H9 (cell line): ENCODE results near the gene REXO4. TPM values are rescaled to one million over a fixed set of nuclear protein-coding genes. Genes with fewer than 3 reads are reported as not detected.

ENCODE experiments used
- DNase-seq: peaks from one replicate; pipeline ENCODE4 v3.0.0-alpha.2; 2017
- H2AFZ ChIP-seq: one replicate; pipeline ENCODE4 v1.6.1; 2013; ENCODE audit warnings: mild to moderate bottlenecking, low read length, control low read depth, moderate library complexity
- H2AK5ac ChIP-seq: 2 replicates; pipeline ENCODE4 v1.6.1; 2013; ENCODE audit warnings: low read length, control low read depth, mixed read lengths; ENCODE audit not compliant: insufficient read length
- H2BK120ac ChIP-seq: one replicate; pipeline ENCODE4 v1.6.1; 2013; ENCODE audit warnings: low read depth, mild to moderate bottlenecking, low read length, control low read depth, inconsistent platforms; ENCODE audit not compliant: poor library complexity, severe bottlenecking
- H2BK12ac ChIP-seq: 2 replicates; pipeline ENCODE4 v1.6.1; 2013; ENCODE audit warnings: low read length, control low read depth, mixed read lengths, low read depth; ENCODE audit not compliant: insufficient read length
- H2BK15ac ChIP-seq: 2 replicates; pipeline ENCODE4 v1.6.1; 2013; ENCODE audit warnings: low read depth, low read length, control low read depth
- H2BK20ac ChIP-seq: one replicate; pipeline ENCODE4 v1.6.1; 2013; ENCODE audit warnings: low read depth, mild to moderate bottlenecking, low read length, control low read depth, inconsistent platforms; ENCODE audit not compliant: poor library complexity, severe bottlenecking
- H2BK5ac ChIP-seq: 2 replicates; pipeline ENCODE4 v1.6.1; 2013; ENCODE audit warnings: low read length, control low read depth, mixed read lengths; ENCODE audit not compliant: insufficient read length
- H3K14ac ChIP-seq: 2 replicates; pipeline ENCODE4 v1.6.1; 2013; ENCODE audit warnings: low read length, control low read depth; ENCODE audit not compliant: insufficient read depth
- H3K18ac ChIP-seq: 2 replicates; pipeline ENCODE4 v1.6.1; 2013; ENCODE audit warnings: low read depth, mild to moderate bottlenecking, mixed read lengths, low read length, control low read depth; ENCODE audit not compliant: insufficient read length
- H3K23ac ChIP-seq: 2 replicates; pipeline ENCODE4 v1.6.1; 2013; ENCODE audit warnings: low read length, control low read depth, mixed read lengths, low read depth; ENCODE audit not compliant: insufficient read length
- H3K23me2 ChIP-seq: 2 replicates; pipeline ENCODE4 v1.6.1; 2013; ENCODE audit warnings: low read depth, mild to moderate bottlenecking, mixed read lengths, low read length, control low read depth; ENCODE audit not compliant: insufficient read length, poor library complexity, severe bottlenecking
- H3K27ac ChIP-seq: 2 replicates; pipeline ENCODE4 v1.5.1; 2013; ENCODE audit warnings: low read length, control low read depth, mixed read lengths, low read depth; ENCODE audit not compliant: insufficient read length
- H3K27me3 ChIP-seq: 2 replicates; pipeline ENCODE4 v1.6.1; 2013; ENCODE audit warnings: low read length, control low read depth, inconsistent platforms; ENCODE audit not compliant: insufficient read depth
- H3K4ac ChIP-seq: 2 replicates; pipeline ENCODE4 v1.6.1; 2013; ENCODE audit warnings: low read depth, mild to moderate bottlenecking, control low read depth, inconsistent platforms, low read length, moderate library complexity
- H3K4me1 ChIP-seq: 2 replicates; pipeline ENCODE4 v1.6.1; 2013; ENCODE audit warnings: low read length, control low read depth, inconsistent platforms; ENCODE audit not compliant: insufficient read depth
- H3K4me2 ChIP-seq: 2 replicates; pipeline ENCODE4 v1.6.1; 2013; ENCODE audit warnings: low read length, control low read depth, mixed read lengths; ENCODE audit not compliant: insufficient read length, insufficient read depth
- H3K56ac ChIP-seq: 2 replicates; pipeline ENCODE4 v1.6.1; 2013; ENCODE audit warnings: low read depth, mild to moderate bottlenecking, mixed read lengths, low read length, control low read depth; ENCODE audit not compliant: insufficient read length
- H3K79me1 ChIP-seq: 2 replicates; pipeline ENCODE4 v1.6.1; 2013; ENCODE audit warnings: low read depth, mild to moderate bottlenecking, moderate library complexity, low read length, control low read depth, inconsistent platforms; ENCODE audit not compliant: insufficient read depth, poor library complexity, severe bottlenecking
- H3K79me2 ChIP-seq: 2 replicates; pipeline ENCODE4 v1.6.1; 2013; ENCODE audit warnings: low read length, control low read depth, inconsistent platforms; ENCODE audit not compliant: insufficient read depth
- H3K9ac ChIP-seq: 2 replicates; pipeline ENCODE4 v1.6.1; 2013; ENCODE audit warnings: low read length, control low read depth, mixed read lengths; ENCODE audit not compliant: insufficient read length; ENCODE audit errors: extremely low read depth
- H3K9me3 ChIP-seq: one replicate; pipeline ENCODE4 v1.6.1; 2013; ENCODE audit warnings: low read depth, low read length, inconsistent platforms; ENCODE audit not compliant: control insufficient read depth
- H3T11ph ChIP-seq: one replicate; pipeline ENCODE4 v1.6.1; 2013; ENCODE audit warnings: mild to moderate bottlenecking, low read length, control low read depth, inconsistent platforms
- H4K20me1 ChIP-seq: one replicate; pipeline ENCODE4 v1.6.1; 2013; ENCODE audit not compliant: control insufficient read depth, insufficient read length, insufficient read depth
- H4K5ac ChIP-seq: 2 replicates; pipeline ENCODE4 v1.6.1; 2013; ENCODE audit warnings: low read depth, mild to moderate bottlenecking, mixed read lengths, low read length, control low read depth; ENCODE audit not compliant: insufficient read length
- H4K8ac ChIP-seq: replicated peaks from 2 replicates; pipeline ENCODE4 v1.6.1; 2013; ENCODE audit warnings: low read length, control low read depth, mixed read lengths, low read depth; ENCODE audit not compliant: insufficient read length
- H4K91ac ChIP-seq: 2 replicates; pipeline ENCODE4 v1.6.1; 2013; ENCODE audit warnings: low read depth, mild to moderate bottlenecking, moderate library complexity, mixed read lengths, low read length, control low read depth; ENCODE audit not compliant: insufficient read length
- H3K27ac Mint-ChIP-seq, 3 experiments: 2 replicates in 2 of 3; 3 replicates in 1 of 3; pipeline ENCODE4 v1.8.0; 2020 to 2021; ENCODE audit warnings: mixed read lengths in 3 of 3, mild to moderate bottlenecking in 1 of 3, moderate library complexity in 1 of 3
- H3K27me3 Mint-ChIP-seq: 2 replicates; pipeline ENCODE4 v1.8.0; 2021; ENCODE audit warnings: low read depth, mild to moderate bottlenecking, moderate library complexity, mixed read lengths
- H3K36me3 Mint-ChIP-seq, 3 experiments: 2 replicates in 2 of 3; 3 replicates in 1 of 3; pipeline ENCODE4 v1.8.0; 2020 to 2021; ENCODE audit warnings: low read depth in 3 of 3, mixed read lengths in 3 of 3; ENCODE audit not compliant: insufficient read depth in 1 of 3
- H3K4me1 Mint-ChIP-seq, 2 experiments: 2 replicates each; pipeline ENCODE4 v1.8.0; 2020; ENCODE audit warnings: mixed read lengths in 2 of 2
- H3K4me3 Mint-ChIP-seq, 2 experiments: 2 replicates in 1 of 2; 3 replicates in 1 of 2; pipeline ENCODE4 v1.8.0; 2020 to 2021; ENCODE audit warnings: mild to moderate bottlenecking in 2 of 2, mixed read lengths in 2 of 2, moderate library complexity in 1 of 2
- H3K9me3 Mint-ChIP-seq, 2 experiments: 2 replicates in 1 of 2; 3 replicates in 1 of 2; pipeline ENCODE4 v1.8.0; 2020; ENCODE audit warnings: mild to moderate bottlenecking in 2 of 2, mixed read lengths in 2 of 2, moderate library complexity in 1 of 2
- WGBS: extraction: QIAGEN DNeasy Blood & Tissue Kit; methylation state at CpG from one replicate; pipeline ENCODE4 v1.1.7; 2013; ENCODE audit warnings: missing lambda C conversion rate, low lambda C conversion rate, mixed read lengths; ENCODE audit not compliant: insufficient read length; ENCODE audit errors: extremely low coverage; 5-methylcytosine and 5-hydroxymethylcytosine counted together
- total RNA-seq: library from RNA; stranded (reverse); gene quantifications from 2 replicates; pipeline ENCODE4 v1.2.1, GENCODE V29; 2021
- TF ChIP-seq, protein P1 (sequence below): fragments of 200-600 bp; sonication (generic); conservative IDR thresholded peaks from 3 replicates; pipeline ENCODE4 v1.8.0; 2021; ENCODE audit warnings: antibody characterized with exemption, mild to moderate bottlenecking

The REXO4 gene
- total RNA-seq, 1 experiment from 2014 or later = 35.2 TPM

DNA sequence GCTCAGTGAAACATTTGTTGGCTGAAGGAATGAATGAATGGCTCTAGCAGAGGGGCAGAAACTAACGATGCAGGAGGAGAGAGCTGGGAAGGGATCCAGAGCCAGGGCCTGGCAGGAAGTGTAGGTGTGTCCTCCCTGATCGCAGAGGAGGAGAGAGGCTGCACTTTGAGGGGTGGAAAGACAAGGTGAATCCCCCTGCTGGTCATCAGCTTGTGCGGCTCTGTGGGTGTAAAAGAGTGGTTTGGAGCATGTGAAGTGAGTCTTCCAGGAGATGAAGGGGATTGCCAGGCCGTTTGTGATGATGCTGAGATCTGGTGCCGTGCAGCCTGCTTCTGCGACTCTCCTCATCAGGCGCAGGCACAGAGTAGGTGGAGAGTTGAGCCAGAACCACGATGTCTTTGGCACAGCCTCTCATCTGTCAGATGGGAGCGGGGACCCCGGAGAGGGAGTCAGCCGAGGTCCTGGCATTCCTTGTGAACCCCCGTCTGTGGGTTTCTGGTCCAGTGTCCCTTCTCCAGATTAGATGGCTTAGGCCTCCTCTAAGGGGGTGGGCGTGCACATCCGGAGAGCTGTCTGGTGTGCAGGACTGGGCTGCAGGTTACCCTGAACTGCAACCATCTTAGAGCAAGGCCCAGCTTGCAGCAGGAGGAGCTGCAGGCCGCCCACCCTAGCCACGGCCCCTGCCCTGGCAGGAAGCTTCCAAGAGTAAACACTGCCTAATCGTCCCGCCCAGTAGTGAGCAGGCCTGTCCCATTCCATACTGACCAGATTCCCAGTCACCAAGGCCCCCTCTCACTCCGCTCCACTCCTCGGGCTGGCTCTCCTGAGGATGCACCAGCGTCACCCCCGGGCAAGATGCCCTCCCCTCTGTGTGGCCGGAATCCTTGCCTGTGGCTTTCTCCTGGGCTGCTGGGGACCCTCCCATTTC, 4.1 kb upstream of the REXO4 start, which contains the start of gene ADAMTS13:
ADAMTS13 (plus strand) TSS at position 753 of the 928 bp plus-strand sequence; CDS start at position 830, 77 bp downstream.
- peaks cover 21 to 35% of the 10 kb centered on the region in 2 experiments for H3K4me1 Mint-ChIP-seq
- H3K4ac ChIP-seq = no peak within 1 kb of the TSS
- no peak within 1 kb of the TSS for H4K8ac ChIP-seq
- H2BK15ac ChIP-seq = no peak within 1 kb of the TSS
- peaks cover 4 to 6% (median 4%) of the 10 kb centered on the region in 3 experiments; a peak in 4 of 7 replicates for H3K36me3 Mint-ChIP-seq
- no peak within 1 kb of the TSS for H2AFZ ChIP-seq
- H3K4me3 Mint-ChIP-seq = peak within 1 kb of the TSS; percentile 21 to 58; a peak in 2 of 5 replicates
- H2BK120ac ChIP-seq = no peak within 1 kb of the TSS
- H4K91ac ChIP-seq = no peak within 1 kb of the TSS
- peaks cover under 1% of the 10 kb centered on the region; the same call in 1 of the 2 replicates for H3K27me3 Mint-ChIP-seq
- peaks cover 2 to 3% of the 10 kb centered on the region in 2 experiments; a peak in 3 of 5 replicates for H3K9me3 Mint-ChIP-seq
- no peak within 1 kb of the TSS for H2BK20ac ChIP-seq
- H2BK5ac ChIP-seq = no peak within 1 kb of the TSS
- no peak within 1 kb of the TSS for H3T11ph ChIP-seq
- WGBS = no CpG with 5 or more reads among the region's 23 CpGs
- no peak within 1 kb of the TSS for H3K9ac ChIP-seq
- H3K18ac ChIP-seq = no peak within 1 kb of the TSS
- no peak within 1 kb of the TSS for H2AK5ac ChIP-seq
- no peak within 1 kb of the TSS for H3K27ac ChIP-seq
- peaks cover 7% of the 10 kb centered on the region for H3K23me2 ChIP-seq
- TF ChIP-seq, protein P1, sequence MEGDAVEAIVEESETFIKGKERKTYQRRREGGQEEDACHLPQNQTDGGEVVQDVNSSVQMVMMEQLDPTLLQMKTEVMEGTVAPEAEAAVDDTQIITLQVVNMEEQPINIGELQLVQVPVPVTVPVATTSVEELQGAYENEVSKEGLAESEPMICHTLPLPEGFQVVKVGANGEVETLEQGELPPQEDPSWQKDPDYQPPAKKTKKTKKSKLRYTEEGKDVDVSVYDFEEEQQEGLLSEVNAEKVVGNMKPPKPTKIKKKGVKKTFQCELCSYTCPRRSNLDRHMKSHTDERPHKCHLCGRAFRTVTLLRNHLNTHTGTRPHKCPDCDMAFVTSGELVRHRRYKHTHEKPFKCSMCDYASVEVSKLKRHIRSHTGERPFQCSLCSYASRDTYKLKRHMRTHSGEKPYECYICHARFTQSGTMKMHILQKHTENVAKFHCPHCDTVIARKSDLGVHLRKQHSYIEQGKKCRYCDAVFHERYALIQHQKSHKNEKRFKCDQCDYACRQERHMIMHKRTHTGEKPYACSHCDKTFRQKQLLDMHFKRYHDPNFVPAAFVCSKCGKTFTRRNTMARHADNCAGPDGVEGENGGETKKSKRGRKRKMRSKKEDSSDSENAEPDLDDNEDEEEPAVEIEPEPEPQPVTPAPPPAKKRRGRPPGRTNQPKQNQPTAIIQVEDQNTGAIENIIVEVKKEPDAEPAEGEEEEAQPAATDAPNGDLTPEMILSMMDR = peak; percentile 57
- H3K4me1 ChIP-seq = no peaks in the 10 kb centered on the region
- H3K9me3 ChIP-seq = no peaks in the 10 kb centered on the region
- H3K23ac ChIP-seq = no peak within 1 kb of the TSS
- no peak within 1 kb of the TSS for H4K5ac ChIP-seq
- no peaks in the 10 kb centered on the region for H4K20me1 ChIP-seq
- H3K56ac ChIP-seq = no peak within 1 kb of the TSS
- H3K79me2 ChIP-seq = no peaks in the 10 kb centered on the region; the same call in 1 of the 2 replicates
- H3K27ac Mint-ChIP-seq = peak within 1 kb of the TSS; percentile 45 to 84 (median 76); a peak in 5 of 7 replicates
- no peak within 1 kb of the TSS for H2BK12ac ChIP-seq
- no peak within 1 kb of the TSS for H3K14ac ChIP-seq
- no peaks in the 10 kb centered on the region for H3K27me3 ChIP-seq
- peaks cover 3% of the 10 kb centered on the region for H3K79me1 ChIP-seq
- H3K4me2 ChIP-seq = no peak within 1 kb of the TSS
- peak; percentile 79 for DNase-seq
